Measurements from ENCODE around the gene MAGEA1.

DNA sequence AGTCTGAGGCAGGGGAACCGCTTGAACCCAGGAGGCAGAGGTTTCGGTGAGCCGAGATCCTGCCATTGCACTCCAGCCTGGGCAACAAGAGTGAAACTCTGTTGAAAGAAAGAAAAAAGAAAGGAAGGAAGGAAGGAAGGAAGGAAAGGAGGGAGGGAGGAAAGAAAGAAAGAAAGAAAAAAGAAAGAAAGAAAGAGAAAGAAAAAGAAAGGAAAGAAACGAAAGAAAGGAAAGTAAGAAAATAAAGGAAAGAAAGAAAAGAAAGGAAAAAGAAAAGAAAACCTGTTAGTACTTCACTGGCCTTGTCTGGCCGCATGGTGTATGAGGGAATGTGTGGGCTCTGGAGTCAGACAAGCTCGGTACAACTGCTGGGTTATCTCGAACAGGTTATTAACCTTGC lies 20.8 kb upstream of the MAGEA1 start:
- TF ChIP-seq TAF1 (conservative IDR thresholded peaks at IDR 0.05) (no peak), CTCF (IDR thresholded peaks at IDR 0.05; ENCODE audit: low read depth, low read length, missing input control) (no peak), RXRA (IDR thresholded peaks at IDR 0.05) (no peak), YY1 (IDR thresholded peaks at IDR 0.05) (no peak), FOXA1 (IDR thresholded peaks at IDR 0.05) (no peak), SP1 (IDR thresholded peaks at IDR 0.05) (no peak), GABPA (IDR thresholded peaks at IDR 0.05 in 1 of 2, conservative IDR thresholded peaks at IDR 0.05 in 1 of 2) (no peak), MAX (IDR thresholded peaks at IDR 0.05) (no peak), EGR1 (IDR thresholded peaks at IDR 0.05; ENCODE audit: low read depth in 2 of 2) (no peak), JUND (IDR thresholded peaks at IDR 0.05) (no peak), ZBTB33 (IDR thresholded peaks at IDR 0.05) (no peak)
- TF ChIP-seq, protein P1, sequence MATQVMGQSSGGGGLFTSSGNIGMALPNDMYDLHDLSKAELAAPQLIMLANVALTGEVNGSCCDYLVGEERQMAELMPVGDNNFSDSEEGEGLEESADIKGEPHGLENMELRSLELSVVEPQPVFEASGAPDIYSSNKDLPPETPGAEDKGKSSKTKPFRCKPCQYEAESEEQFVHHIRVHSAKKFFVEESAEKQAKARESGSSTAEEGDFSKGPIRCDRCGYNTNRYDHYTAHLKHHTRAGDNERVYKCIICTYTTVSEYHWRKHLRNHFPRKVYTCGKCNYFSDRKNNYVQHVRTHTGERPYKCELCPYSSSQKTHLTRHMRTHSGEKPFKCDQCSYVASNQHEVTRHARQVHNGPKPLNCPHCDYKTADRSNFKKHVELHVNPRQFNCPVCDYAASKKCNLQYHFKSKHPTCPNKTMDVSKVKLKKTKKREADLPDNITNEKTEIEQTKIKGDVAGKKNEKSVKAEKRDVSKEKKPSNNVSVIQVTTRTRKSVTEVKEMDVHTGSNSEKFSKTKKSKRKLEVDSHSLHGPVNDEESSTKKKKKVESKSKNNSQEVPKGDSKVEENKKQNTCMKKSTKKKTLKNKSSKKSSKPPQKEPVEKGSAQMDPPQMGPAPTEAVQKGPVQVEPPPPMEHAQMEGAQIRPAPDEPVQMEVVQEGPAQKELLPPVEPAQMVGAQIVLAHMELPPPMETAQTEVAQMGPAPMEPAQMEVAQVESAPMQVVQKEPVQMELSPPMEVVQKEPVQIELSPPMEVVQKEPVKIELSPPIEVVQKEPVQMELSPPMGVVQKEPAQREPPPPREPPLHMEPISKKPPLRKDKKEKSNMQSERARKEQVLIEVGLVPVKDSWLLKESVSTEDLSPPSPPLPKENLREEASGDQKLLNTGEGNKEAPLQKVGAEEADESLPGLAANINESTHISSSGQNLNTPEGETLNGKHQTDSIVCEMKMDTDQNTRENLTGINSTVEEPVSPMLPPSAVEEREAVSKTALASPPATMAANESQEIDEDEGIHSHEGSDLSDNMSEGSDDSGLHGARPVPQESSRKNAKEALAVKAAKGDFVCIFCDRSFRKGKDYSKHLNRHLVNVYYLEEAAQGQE (IDR thresholded peaks at IDR 0.05): no peak

Measured in liver (tissue), 3 donors.